Non-pigmented ciliary epithelial cell (primary cell): Measurements from ENCODE around the gene C2CD4A.
"Not testable (repeated sequence)": the region's sequence is repeated elsewhere in the genome, so short reads cannot be mapped to it uniquely, and the experiment has no call there.

ENCODE experiments used
- DNase-seq: peaks from one replicate; pipeline ENCODE4 v3.0.0-alpha.2; 2010; ENCODE audit warnings: low read depth

C2CD4A gene

GRCh38 chr15:62066663-62067447, at the start of gene C2CD4A:
C2CD4A (plus strand) TSS chr15:62066977; CDS start chr15:62067614, 637 bp downstream.
- DNase-seq, result no peak

GRCh38 chr15:62020576-62021160, 46.1 kb upstream of the C2CD4A start:
- no peak for DNase-seq

- no peak for DNase-seq
These were observed 44.7 kb upstream of the C2CD4A start for GRCh38 chr15:62021991-62022600.

- no peak for DNase-seq
These were observed 40.1 kb upstream of the C2CD4A start for GRCh38 chr15:62026487-62027262.

- DNase-seq, result no peak
These were observed 39.6 kb upstream of the C2CD4A start for GRCh38 chr15:62027263-62027565.

- no peak for DNase-seq
These were observed 38.9 kb upstream of the C2CD4A start for GRCh38 chr15:62027916-62028315.

GRCh38 chr15:62035256-62035924, 31.4 kb upstream of the C2CD4A start:
- no peak for DNase-seq

- no peak for DNase-seq
These were observed 20.6 kb upstream of the C2CD4A start for GRCh38 chr15:62046078-62046743.

GRCh38 chr15:62047282-62047827, 19.4 kb upstream of the C2CD4A start:
- DNase-seq, result no peak

GRCh38 chr15:62048254-62048653, 18.5 kb upstream of the C2CD4A start:
- not testable (repeated sequence) for DNase-seq

- DNase-seq, result no peak
These were observed 16.7 kb upstream of the C2CD4A start for GRCh38 chr15:62050115-62050514.

GRCh38 chr15:62051166-62051565, 15.6 kb upstream of the C2CD4A start:
- DNase-seq, result no peak

- DNase-seq, result no peak
These were observed 14.1 kb upstream of the C2CD4A start for GRCh38 chr15:62052713-62053112.

GRCh38 chr15:62053439-62054085, 13.2 kb upstream of the C2CD4A start:
- DNase-seq, result no peak

- DNase-seq, result no peak
These were observed 11.8 kb upstream of the C2CD4A start for GRCh38 chr15:62054979-62055378.

GRCh38 chr15:62057341-62057980, 9.3 kb upstream of the C2CD4A start:
- DNase-seq, result no peak

GRCh38 chr15:62058327-62059028, 8.3 kb upstream of the C2CD4A start:
- no peak for DNase-seq

GRCh38 chr15:62059108-62059815, 7.5 kb upstream of the C2CD4A start:
- no peak for DNase-seq

GRCh38 chr15:62059816-62060112, 7.0 kb upstream of the C2CD4A start:
- no peak for DNase-seq
